ENCODE data around the gene TMEM125. TPM values are rescaled to one million over a fixed set of nuclear protein-coding genes. Genes with fewer than 3 reads are reported as not detected.

The TMEM125 gene
- total RNA-seq, 4 donors from 2014 or later, result 0.20 to 2.6 (median 0.21) TPM; not detected in 1

DNA sequence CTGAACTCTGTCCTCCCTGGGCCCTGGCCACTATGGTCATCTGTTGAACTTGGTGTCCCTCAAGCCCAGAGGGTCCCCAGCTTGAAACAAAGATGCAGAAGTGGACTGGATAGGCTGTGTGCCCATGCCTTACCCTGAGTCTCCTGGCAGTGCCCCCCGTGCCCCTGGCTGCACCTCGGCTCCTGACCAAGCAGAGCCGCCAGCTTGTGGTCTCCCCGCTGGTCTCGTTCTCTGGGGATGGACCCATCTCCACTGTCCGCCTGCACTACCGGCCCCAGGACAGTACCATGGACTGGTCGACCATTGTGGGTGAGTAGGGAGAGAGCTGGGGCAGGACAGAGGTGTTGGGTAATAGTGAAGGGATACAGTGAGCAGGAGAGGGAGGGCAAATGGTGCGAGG lies 41.7 kb downstream of the TMEM125 start:
- Histone ChIP-seq H3K4me3 (no peak overlapping the region), H3K9me3 (no peaks in the 10 kb centered on the region), H3K27me3 (no peaks in the 10 kb centered on the region), H3K4me1 (peaks cover 0 to 19% (median 2%) of the 10 kb centered on the region in 4 donors), H3K27ac (peak overlapping the region in 1 of 4 donors; percentile 45), H3K36me3 (peaks cover 0 to 10% (median 0%) of the 10 kb centered on the region in 3 donors)
- 88 to 95% methylated on average over 9 of the region's 9 CpGs for WGBS, 2 donors
- DNase-seq (ENCODE audit: low spot score in 2 of 2), result no peak
- no peak for TF ChIP-seq POLR2A (IDR thresholded peaks at IDR 0.05)
- TF ChIP-seq, protein P1, sequence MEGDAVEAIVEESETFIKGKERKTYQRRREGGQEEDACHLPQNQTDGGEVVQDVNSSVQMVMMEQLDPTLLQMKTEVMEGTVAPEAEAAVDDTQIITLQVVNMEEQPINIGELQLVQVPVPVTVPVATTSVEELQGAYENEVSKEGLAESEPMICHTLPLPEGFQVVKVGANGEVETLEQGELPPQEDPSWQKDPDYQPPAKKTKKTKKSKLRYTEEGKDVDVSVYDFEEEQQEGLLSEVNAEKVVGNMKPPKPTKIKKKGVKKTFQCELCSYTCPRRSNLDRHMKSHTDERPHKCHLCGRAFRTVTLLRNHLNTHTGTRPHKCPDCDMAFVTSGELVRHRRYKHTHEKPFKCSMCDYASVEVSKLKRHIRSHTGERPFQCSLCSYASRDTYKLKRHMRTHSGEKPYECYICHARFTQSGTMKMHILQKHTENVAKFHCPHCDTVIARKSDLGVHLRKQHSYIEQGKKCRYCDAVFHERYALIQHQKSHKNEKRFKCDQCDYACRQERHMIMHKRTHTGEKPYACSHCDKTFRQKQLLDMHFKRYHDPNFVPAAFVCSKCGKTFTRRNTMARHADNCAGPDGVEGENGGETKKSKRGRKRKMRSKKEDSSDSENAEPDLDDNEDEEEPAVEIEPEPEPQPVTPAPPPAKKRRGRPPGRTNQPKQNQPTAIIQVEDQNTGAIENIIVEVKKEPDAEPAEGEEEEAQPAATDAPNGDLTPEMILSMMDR (IDR thresholded peaks at IDR 0.05), result no peak
- TF ChIP-seq EP300 (IDR thresholded peaks at IDR 0.05), result no peak

DNA sequence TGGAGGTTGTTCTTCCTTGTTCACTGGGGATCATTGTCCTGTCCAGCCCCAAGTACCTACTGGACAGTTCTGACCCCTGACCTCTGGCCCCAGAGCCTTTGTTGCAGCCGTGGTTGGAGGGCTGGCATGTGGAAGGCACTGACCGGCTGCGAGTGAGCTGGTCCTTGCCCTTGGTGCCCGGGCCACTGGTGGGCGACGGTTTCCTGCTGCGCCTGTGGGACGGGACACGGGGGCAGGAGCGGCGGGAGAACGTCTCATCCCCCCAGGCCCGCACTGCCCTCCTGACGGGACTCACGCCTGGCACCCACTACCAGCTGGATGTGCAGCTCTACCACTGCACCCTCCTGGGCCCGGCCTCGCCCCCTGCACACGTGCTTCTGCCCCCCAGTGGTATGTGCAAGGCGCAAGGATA lies 42.4 kb downstream of the TMEM125 start:
- no peak overlapping the region for H3K4me3 ChIP-seq
- H3K27ac ChIP-seq, result peak overlapping the region in 1 of 4 donors; percentile 45
- TF ChIP-seq EP300 (IDR thresholded peaks at IDR 0.05), result no peak
- TF ChIP-seq, protein P1 (IDR thresholded peaks at IDR 0.05), result no peak
- TF ChIP-seq POLR2A (IDR thresholded peaks at IDR 0.05), result no peak
- H3K36me3 ChIP-seq, result peaks cover 0 to 10% (median 0%) of the 10 kb centered on the region in 3 donors
- H3K9me3 ChIP-seq, result no peaks in the 10 kb centered on the region
- no peaks in the 10 kb centered on the region for H3K27me3 ChIP-seq
- DNase-seq (ENCODE audit: low spot score in 2 of 2), result no peak
- H3K4me1 ChIP-seq, result peaks cover 0 to 25% (median 2%) of the 10 kb centered on the region in 4 donors
- 74% methylated on average over 19 of the region's 19 CpGs for WGBS, 2 donors

DNA sequence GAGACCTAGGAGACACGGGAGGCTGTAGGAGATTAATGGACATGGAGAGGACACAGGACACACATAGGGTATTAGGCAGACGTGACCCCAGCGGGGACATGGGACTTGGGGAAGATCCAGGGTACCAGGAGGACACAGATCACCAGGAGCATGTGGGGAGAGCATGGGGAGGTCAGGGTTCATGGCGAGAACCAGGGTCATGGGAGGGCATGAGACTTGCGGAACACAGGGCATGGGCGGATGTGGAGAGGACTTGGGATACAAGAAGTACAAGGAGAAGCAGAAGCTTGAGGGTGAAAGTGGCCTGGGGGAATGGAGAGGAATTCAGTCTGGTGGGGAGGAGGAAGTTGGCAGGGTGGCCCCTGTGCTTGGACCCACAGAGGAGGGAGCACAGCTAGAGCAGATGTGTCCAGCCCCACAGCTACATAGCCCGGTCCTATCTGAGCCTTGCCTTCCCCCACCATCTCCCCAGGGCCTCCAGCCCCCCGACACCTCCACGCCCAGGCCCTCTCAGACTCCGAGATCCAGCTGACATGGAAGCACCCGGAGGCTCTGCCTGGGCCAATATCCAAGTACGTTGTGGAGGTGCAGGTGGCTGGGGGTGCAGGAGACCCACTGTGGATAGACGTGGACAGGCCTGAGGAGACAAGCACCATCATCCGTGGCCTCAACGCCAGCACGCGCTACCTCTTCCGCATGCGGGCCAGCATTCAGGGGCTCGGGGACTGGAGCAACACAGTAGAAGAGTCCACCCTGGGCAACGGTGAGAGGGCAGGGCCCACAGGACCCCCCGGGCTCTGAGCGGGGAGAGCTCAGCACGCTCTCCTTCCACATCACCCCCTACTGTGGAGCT lies 43.1 kb downstream of the TMEM125 start:
- Histone ChIP-seq H3K9me3 (no peaks in the 10 kb centered on the region), H3K4me1 (peaks cover 0 to 27% (median 2%) of the 10 kb centered on the region in 4 donors), H3K27ac (no peak overlapping the region), H3K36me3 (peaks cover 0 to 10% (median 0%) of the 10 kb centered on the region in 3 donors), H3K27me3 (no peaks in the 10 kb centered on the region), H3K4me3 (no peak overlapping the region)
- DNase-seq (ENCODE audit: low spot score in 2 of 2), result no peak
- 87 to 89% methylated on average over 18 to 24 of the region's 24 CpGs for WGBS, 2 donors
- TF ChIP-seq, protein P1 (IDR thresholded peaks at IDR 0.05), result no peak
- TF ChIP-seq EP300 (IDR thresholded peaks at IDR 0.05) (no peak), POLR2A (IDR thresholded peaks at IDR 0.05) (no peak)

- no peak for DNase-seq (ENCODE audit: low spot score in 2 of 2)
- TF ChIP-seq POLR2A (IDR thresholded peaks at IDR 0.05), result no peak
- TF ChIP-seq, protein P1 (IDR thresholded peaks at IDR 0.05), result no peak
- no peak for TF ChIP-seq EP300 (IDR thresholded peaks at IDR 0.05)
- Histone ChIP-seq H3K27ac (no peak overlapping the region), H3K9me3 (no peaks in the 10 kb centered on the region), H3K4me3 (no peak overlapping the region), H3K36me3 (peaks cover 0 to 10% (median 0%) of the 10 kb centered on the region in 3 donors), H3K27me3 (no peaks in the 10 kb centered on the region), H3K4me1 (peaks cover 0 to 30% (median 2%) of the 10 kb centered on the region in 4 donors)
- WGBS, 2 donors, result 93 to 98% methylated on average over 10 of the region's 10 CpGs
These were observed 44.0 kb downstream of the TMEM125 start for GRCh38 chr1:43313771-43314170.

GRCh38 chr1:43314233-43314632 lies 44.5 kb downstream of the TMEM125 start:
- WGBS, 2 donors, result 93 to 94% methylated on average over 5 of the region's 5 CpGs
- DNase-seq (ENCODE audit: low spot score in 2 of 2), result no peak
- Histone ChIP-seq H3K4me3 (no peak overlapping the region), H3K4me1 (peaks cover 0 to 30% (median 2%) of the 10 kb centered on the region in 4 donors), H3K9me3 (no peaks in the 10 kb centered on the region), H3K27ac (no peak overlapping the region), H3K36me3 (peaks cover 0 to 10% (median 0%) of the 10 kb centered on the region in 3 donors), H3K27me3 (no peaks in the 10 kb centered on the region)
- no peak for TF ChIP-seq EP300 (IDR thresholded peaks at IDR 0.05)
- no peak for TF ChIP-seq POLR2A (IDR thresholded peaks at IDR 0.05)
- TF ChIP-seq, protein P1 (IDR thresholded peaks at IDR 0.05), result no peak

All from tibial nerve (tissue), 4 donors.